A549 (cell line): ENCODE results near the gene PUM2. TPM values are rescaled to one million over a fixed set of nuclear protein-coding genes. Genes with fewer than 3 reads are reported as not detected.
A peak's percentile ranks its signal among the peaks of the same experiment; 100 is the strongest.

Experiments used
- ATAC-seq, 2 experiments: fragments of 200-7000 bp in 1 of 2; fragments of >200 bp in 1 of 2; cut with Nextera tagmentation in 1 of 2; cut with Tn5 transposase in 1 of 2; 3 replicates each; pipeline versions ENCODE4 v1.8.0 to v1.9.1; 2018 to 2020; ENCODE audit warnings: mild to moderate bottlenecking in 1 of 2, moderate library complexity in 1 of 2
- CTCF ChIA-PET: fragments of 300-600 bp; sonication (Branson Sonifier 250); formaldehyde crosslinking; extraction: SDS; loops from one replicate; lab custom pipeline; 2021; ENCODE audit warnings: antibody characterized with exemption, inconsistent platforms; lab: Yijun Ruan, JAX
- POLR2A ChIA-PET: fragments of 350-600 bp; formaldehyde crosslinking; extraction: SDS; loops from one replicate; lab custom pipeline; 2021; ENCODE audit warnings: antibody characterized with exemption, inconsistent platforms; lab: Yijun Ruan, JAX
- DNase-seq, 2 experiments: peaks; one replicate each; pipeline versions ENCODE4 v3.0.0 to v3.0.0-alpha.2; 2011 to 2016; ENCODE audit warnings: low read depth in 1 of 2, low spot score in 1 of 2
- FAIRE-seq: peaks from 2 replicates; lab custom pipeline; 2011; peaks lifted over from hg19 to GRCh38; lab: Jason Lieb, UNC
- H3K27ac ChIP-seq, 2 experiments: fragments of >200 bp; sonication (Bioruptor Twin); formaldehyde crosslinking; 3 replicates each; pipeline ENCODE4 v1.5.1; 2016 to 2017
- H3K4me1 ChIP-seq: fragments of >200 bp; sonication (Bioruptor Twin); formaldehyde crosslinking; 3 replicates; pipeline ENCODE4 v1.6.1; 2016
- H3K4me2 ChIP-seq: fragments of >200 bp; sonication (Bioruptor Twin); formaldehyde crosslinking; 3 replicates; pipeline ENCODE4 v1.6.1; 2016
- H3K4me3 ChIP-seq: fragments of >200 bp; sonication (Bioruptor Twin); formaldehyde crosslinking; 3 replicates; pipeline ENCODE4 v1.5.1; 2016
- H3K9me3 ChIP-seq: fragments of >200 bp; sonication (Bioruptor Twin); formaldehyde crosslinking; 3 replicates; pipeline ENCODE4 v1.6.1; 2016
- BCL3 ChIP-seq: fragments of >200 bp; sonication (Bioruptor Twin); formaldehyde crosslinking; IDR thresholded peaks from 3 replicates; pipeline ENCODE4 v1.6.1; 2016
- CBX2 ChIP-seq: fragments of 200-600 bp; sonication (generic); IDR thresholded peaks from 2 replicates; pipeline ENCODE4 v1.6.1; 2016; ENCODE audit warnings: low read depth, mild to moderate bottlenecking, borderline replicate concordance
- CBX8 ChIP-seq: fragments of 200-600 bp; sonication (generic); IDR thresholded peaks from 2 replicates; pipeline ENCODE4 v1.6.1; 2016
- CHD2 ChIP-seq: fragments of 150-350 bp; IDR thresholded peaks from 2 replicates; pipeline ENCODE4 v1.6.1; 2014; ENCODE audit warnings: low read length; ENCODE audit not compliant: partially characterized antibody
- CTCF ChIP-seq: fragments of >200 bp; sonication (Bioruptor Twin); formaldehyde crosslinking; IDR thresholded peaks from 3 replicates; pipeline ENCODE4 v1.5.1; 2016
- E2F6 ChIP-seq: IDR thresholded peaks from 2 replicates; pipeline ENCODE4 v1.6.1; 2012; ENCODE audit warnings: low read depth, borderline replicate concordance
- EHMT2 ChIP-seq: fragments of 200-600 bp; sonication (generic); IDR thresholded peaks from 2 replicates; pipeline ENCODE4 v1.6.1; 2016; ENCODE audit warnings: antibody characterized with exemption, low read depth, mild to moderate bottlenecking, moderate library complexity
- FOSL2 ChIP-seq, 2 experiments: fragments of 450-650 bp in 1 of 2; fragments of >200 bp in 1 of 2; sonication (Bioruptor Twin) in 1 of 2; formaldehyde crosslinking; IDR thresholded peaks; 2 replicates each; pipeline versions ENCODE4 v1.5.0 to v1.6.1; 2016 to 2020; ENCODE audit warnings: mild to moderate bottlenecking in 1 of 2, moderate library complexity in 1 of 2
- HEYL ChIP-seq: fragments of 250-450 bp; sonication (Bioruptor Pico); IDR thresholded peaks from 2 replicates; pipeline ENCODE4 v1.8.0; 2021; ENCODE audit warnings: mild to moderate bottlenecking, moderate library complexity
- HOXA7 ChIP-seq: fragments of 250-450 bp; sonication (Bioruptor Pico); IDR thresholded peaks from 2 replicates; pipeline ENCODE4 v1.5.0; 2020; ENCODE audit warnings: mild to moderate bottlenecking, moderate library complexity
- HOXB5 ChIP-seq: fragments of 250-450 bp; sonication (Bioruptor Pico); IDR thresholded peaks from 2 replicates; pipeline ENCODE4 v1.5.0; 2020; ENCODE audit warnings: mild to moderate bottlenecking, moderate library complexity
- JUN ChIP-seq, 2 experiments: fragments of >200 bp; sonication (Bioruptor Twin); formaldehyde crosslinking; IDR thresholded peaks; 2 replicates in 1 of 2; 3 replicates in 1 of 2; pipeline ENCODE4 v1.6.1; 2016 to 2017
- MAZ ChIP-seq: fragments of 150-350 bp; IDR thresholded peaks from 2 replicates; pipeline ENCODE4 v1.6.1; 2014; ENCODE audit warnings: antibody characterized with exemption, low read depth, low read length, borderline replicate concordance
- MYC ChIP-seq: IDR thresholded peaks from 2 replicates; pipeline ENCODE4 v1.6.1; 2012; ENCODE audit warnings: mild to moderate bottlenecking, inconsistent platforms, low read length, improper control_type of control experiment, borderline replicate concordance
- NPAS2 ChIP-seq: fragments of 250-450 bp; sonication (Bioruptor Pico); IDR thresholded peaks from 2 replicates; pipeline ENCODE4 v1.8.0; 2022; ENCODE audit warnings: mild to moderate bottlenecking, moderate library complexity, borderline replicate concordance
- REST ChIP-seq: fragments of 200-600 bp; sonication (generic); IDR thresholded peaks from 2 replicates; pipeline ENCODE4 v1.6.1; 2016; ENCODE audit warnings: antibody characterized with exemption, mild to moderate bottlenecking, moderate library complexity
- RNF2 ChIP-seq: fragments of 200-600 bp; sonication (generic); IDR thresholded peaks from 2 replicates; pipeline ENCODE4 v1.6.1; 2016; ENCODE audit warnings: low read depth, mild to moderate bottlenecking, antibody characterized with exemption, moderate library complexity, borderline replicate concordance
- SREBF2 ChIP-seq: fragments of 450-650 bp; IDR thresholded peaks from 2 replicates; pipeline ENCODE4 v1.6.1; 2014; ENCODE audit warnings: mild to moderate bottlenecking, moderate library complexity
- ZC3H11A ChIP-seq: fragments of 450-650 bp; IDR thresholded peaks from 2 replicates; pipeline ENCODE4 v1.6.1; 2014; ENCODE audit warnings: antibody characterized with exemption, mild to moderate bottlenecking
- ZNF302 ChIP-seq: fragments of 250-450 bp; sonication (Bioruptor Pico); IDR thresholded peaks from 2 replicates; pipeline ENCODE4 v1.9.0; 2021; ENCODE audit warnings: inconsistent platforms, mild to moderate bottlenecking, moderate library complexity
- ZSCAN20 ChIP-seq: fragments of 250-450 bp; sonication (Bioruptor Pico); IDR thresholded peaks from 2 replicates; pipeline ENCODE4 v1.8.0; 2022; ENCODE audit warnings: mild to moderate bottlenecking, moderate library complexity
- WGBS: methylation state at CpG from one replicate; pipeline ENCODE4 v1.1.6; 2017; ENCODE audit errors: missing lambda C conversion rate; 5-methylcytosine and 5-hydroxymethylcytosine counted together
- polyA plus RNA-seq, 4 experiments: library from polyadenylated mRNA; depleted of rRNA in 3 of 4; stranded (reverse); fragments of >200 nt; fragmentation: RNase III in 1 of 4; extraction: RNeasy Plus Mini Kit Qiagen cat#74134 plus additional on column Dnase treatment in 1 of 4; gene quantifications; 2 replicates in 3 of 4; 3 replicates in 1 of 4; pipeline ENCODE4 v1.2.3, GENCODE V29; 2011 to 2017

The PUM2 gene
- polyA plus RNA-seq, 2 of the 4 experiments (the other 2 are of a cell fraction): 44.6 to 94.2 TPM

- TF ChIP-seq EHMT2 (no peak), JUN (IDR thresholded peaks at IDR 0.05) (no peak), REST (no peak), ZNF302 (no peak), SREBF2 (no peak), E2F6 (no peak), HOXB5 (CRISPR knock-in tag) (no peak), CBX2 (no peak), ZSCAN20 (no peak), FOSL2 (IDR thresholded peaks at IDR 0.05) (no peak), FOSL2 (CRISPR knock-in tag; IDR thresholded peaks at IDR 0.05) (no peak), RNF2 (no peak), ZC3H11A (no peak), MAZ (no peak)
- Histone ChIP-seq H3K4me1 (peaks cover 35% of the 10 kb centered on the region), H3K4me2 (no peak overlapping the region), H3K27ac (no peak overlapping the region), H3K9me3 (no peaks in the 10 kb centered on the region), H3K4me3 (no peak overlapping the region)
- CTCF ChIA-PET: interaction anchor here (0.7 to 2.4 kb wide), 6 partner anchors 15 to 320 kb away, joined by 3 to 5 read pairs (median 4); partner anchors contain the start of gene HS1BP3
- POLR2A ChIA-PET: no interaction called here
- no peak for FAIRE-seq
- ATAC-seq: no peak
- no peak for DNase-seq
- 95% methylated on average over 3 of the region's 3 CpGs for WGBS
These were observed 20.5 kb downstream of the PUM2 start for GRCh38 chr2:20330192-20330591.

- no peak for TF ChIP-seq CBX8
- no peak for TF ChIP-seq MAZ
- TF ChIP-seq HOXA7 (CRISPR knock-in tag): no peak
- no peak for TF ChIP-seq CHD2
- TF ChIP-seq HEYL (CRISPR knock-in tag): no peak
- no peak for TF ChIP-seq BCL3
- TF ChIP-seq CTCF: no peak
- no peak for TF ChIP-seq MYC
- no peak for TF ChIP-seq NPAS2 (CRISPR knock-in tag)
- TF ChIP-seq, all 56 proteins: peak for 0
- H3K27ac ChIP-seq: peak overlapping the region in 1 of 2 experiments; percentile 9; a peak in 1 of 6 replicates
- ChIA-PET CTCF (interaction anchor here (0.9 to 3.4 kb wide), 22 partner anchors 9 to 380 kb away, joined by 3 to 44 read pairs (median 7); partner anchors contain the start of genes LAPTM4A and SDC1), POLR2A (interaction anchor here (0.7 kb wide), 1 partner anchor 119 kb away, joined by 3 read pairs; no protein-coding TSS in a partner anchor)
- peaks cover 21% of the 10 kb centered on the region for H3K4me1 ChIP-seq
- no peak for DNase-seq
- FAIRE-seq: no peak
- no peaks in the 10 kb centered on the region for H3K9me3 ChIP-seq
- H3K4me3 ChIP-seq: no peak overlapping the region
- no peak for ATAC-seq
- WGBS: 39% methylated on average over 1 of the region's 1 CpG
- H3K4me2 ChIP-seq: peak overlapping the region; percentile 19; the same call in 2 of the 3 replicates
These were observed 23.3 kb downstream of the PUM2 start for GRCh38 chr2:20327370-20327769.
